Renal cortical epithelial cell (primary cell): ENCODE measurements around the gene HRK. TPM values are rescaled to one million over a fixed set of nuclear protein-coding genes. Genes with fewer than 3 reads are reported as not detected.

Experiments used
- DNase-seq: peaks from one replicate; pipeline ENCODE4 v3.0.0-alpha.2; 2011; ENCODE audit warnings: low read depth
- total RNA-seq: library from RNA; depleted of rRNA; stranded (reverse); fragments of >200 nt; gene quantifications from 2 replicates; pipeline ENCODE4 v1.2.3, GENCODE V29; 2014

The HRK gene
- total RNA-seq, 1 donor from 2014 or later: 0.05 TPM

- no peak for DNase-seq
These were observed 13.7 kb downstream of the HRK start for GRCh38 chr12:116867523-116867922.

GRCh38 chr12:116864371-116865160 is 16.7 kb downstream of the HRK start:
- peak; percentile 32 for DNase-seq

- DNase-seq: peak; percentile 49
These were observed 17.9 kb downstream of the HRK start for GRCh38 chr12:116863275-116863767.

DNA sequence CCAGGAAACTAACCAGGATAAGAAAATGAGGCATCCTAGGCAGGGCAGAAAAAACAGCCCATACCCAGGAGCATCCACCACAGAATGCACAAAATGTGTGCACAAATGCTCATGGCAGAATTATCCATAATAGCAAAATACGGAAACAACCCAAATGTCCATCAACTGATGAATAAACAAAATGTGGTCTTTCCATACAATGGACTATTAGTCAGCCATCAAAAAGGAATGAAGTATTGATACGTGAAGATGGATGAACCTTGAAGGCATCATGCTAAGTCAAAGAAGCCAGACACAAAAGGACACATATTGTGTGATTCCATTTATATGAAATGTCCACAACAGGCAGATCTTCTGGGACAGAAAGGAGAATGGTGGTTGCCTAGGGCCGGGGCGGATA is 19.1 kb downstream of the HRK start:
- no peak for DNase-seq

DNA sequence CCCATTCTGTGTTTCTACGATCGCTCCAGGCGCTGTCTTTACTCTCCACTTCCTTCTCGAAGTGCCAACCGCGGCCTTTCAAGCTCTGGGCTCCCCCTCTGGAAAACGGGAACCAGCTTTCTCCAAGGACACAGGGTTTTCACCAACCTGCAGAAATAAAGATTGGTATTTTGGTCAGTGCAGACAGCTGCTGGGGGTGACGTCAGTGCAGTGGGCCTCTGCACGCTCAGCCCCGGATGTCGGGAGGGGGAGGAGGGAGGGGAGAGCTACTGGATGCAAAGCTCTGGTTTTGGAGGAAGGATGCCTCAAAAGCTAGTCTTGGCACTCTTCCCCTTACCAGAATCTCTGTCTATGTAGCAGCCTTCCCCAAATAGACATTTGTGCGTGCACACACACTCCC is 19.9 kb downstream of the HRK start:
- DNase-seq: no peak

DNA sequence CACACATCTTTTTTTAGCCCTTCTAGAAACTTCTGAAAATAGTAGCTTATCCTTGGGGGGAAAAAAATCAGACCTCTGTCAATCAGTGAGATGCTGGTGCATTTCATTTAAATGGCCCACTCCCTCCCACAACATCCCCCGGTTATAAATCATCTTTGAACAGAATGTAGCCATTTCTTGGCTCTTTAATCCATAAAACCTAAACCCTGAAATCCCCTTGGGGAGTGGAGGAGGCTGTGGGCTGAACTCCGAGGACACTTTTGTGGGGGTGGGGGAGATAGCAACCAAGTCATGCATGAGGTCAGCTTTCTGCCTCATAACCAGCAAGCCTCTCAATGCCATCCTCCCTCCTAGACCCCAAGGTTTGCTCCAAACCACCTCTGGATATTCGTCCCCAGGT is 21.0 kb downstream of the HRK start:
- no peak for DNase-seq

DNA sequence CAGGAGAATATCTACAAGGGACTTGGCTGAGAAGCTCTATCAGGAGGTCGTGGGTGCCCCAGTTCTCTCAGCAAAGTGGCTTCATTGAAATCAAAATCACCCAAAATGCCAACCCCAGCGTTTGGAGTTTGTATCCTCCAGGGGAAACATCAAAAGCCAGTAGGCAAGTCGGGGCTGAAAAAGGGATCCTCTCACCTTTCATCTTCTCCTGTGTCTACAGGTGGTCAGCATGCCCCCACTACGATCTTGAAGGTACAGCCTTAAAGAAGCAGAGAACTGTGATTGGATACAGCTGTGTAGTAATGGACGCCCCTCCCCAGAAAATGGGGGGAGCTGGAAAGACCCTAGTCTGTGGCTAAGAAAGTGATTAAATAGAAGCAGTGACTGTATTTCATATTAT is 22.2 kb downstream of the HRK start:
- no peak for DNase-seq

DNA sequence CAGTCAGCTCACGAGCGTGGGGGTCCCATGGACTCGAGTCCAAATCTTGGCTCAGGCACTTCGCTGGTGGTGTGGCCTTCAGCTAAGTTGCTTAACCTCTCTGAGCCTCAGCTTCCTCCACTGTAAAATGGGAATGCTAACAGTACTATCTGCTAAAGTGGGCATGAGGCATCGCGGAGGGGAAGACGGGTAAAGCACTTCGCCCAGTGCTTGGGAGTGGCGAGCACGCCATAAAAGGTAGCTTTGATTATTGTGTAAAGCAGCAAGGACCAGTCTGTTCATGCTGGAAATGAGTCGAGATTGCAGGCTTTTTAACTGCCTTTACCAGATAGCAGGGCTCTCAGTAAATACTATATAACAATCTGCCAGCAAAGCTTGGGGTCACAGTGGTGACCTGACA is 24.5 kb downstream of the HRK start:
- DNase-seq: no peak

DNA sequence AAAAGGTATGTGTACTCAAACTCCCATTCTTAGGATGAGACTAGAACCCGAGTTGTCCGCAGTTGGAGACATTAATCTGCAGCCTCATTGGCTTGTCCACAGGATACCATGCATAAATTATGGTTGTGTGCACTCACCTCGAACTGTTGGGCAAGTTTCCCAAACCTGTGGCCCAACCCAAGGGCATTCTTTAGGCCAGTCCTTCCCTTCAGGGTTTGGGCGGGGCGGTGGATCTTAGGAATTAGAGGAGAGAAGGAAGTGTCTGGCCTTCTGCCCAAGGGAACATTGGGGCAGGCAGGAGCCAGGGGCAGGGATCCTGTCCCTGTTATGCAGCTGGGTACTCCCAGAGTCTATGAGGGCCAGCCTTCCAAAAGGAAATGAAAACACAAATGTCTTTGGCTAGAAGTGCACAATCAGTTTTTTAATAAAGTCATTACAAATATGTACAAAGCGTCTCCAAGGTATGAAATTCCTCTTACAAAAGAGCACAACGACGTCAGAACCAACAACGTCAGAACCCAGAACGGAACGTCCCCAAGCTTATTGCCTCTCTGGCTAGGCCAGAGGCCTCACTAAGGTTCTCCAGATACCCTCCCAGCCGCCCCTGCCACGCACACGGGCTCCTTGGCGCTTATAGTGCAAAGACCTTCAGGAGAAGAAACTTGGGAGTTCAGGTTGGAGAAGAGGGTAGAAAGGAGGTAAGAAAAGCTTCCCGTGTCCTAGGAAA is 25.3 kb downstream of the HRK start:
- peak; percentile 13 for DNase-seq

DNA sequence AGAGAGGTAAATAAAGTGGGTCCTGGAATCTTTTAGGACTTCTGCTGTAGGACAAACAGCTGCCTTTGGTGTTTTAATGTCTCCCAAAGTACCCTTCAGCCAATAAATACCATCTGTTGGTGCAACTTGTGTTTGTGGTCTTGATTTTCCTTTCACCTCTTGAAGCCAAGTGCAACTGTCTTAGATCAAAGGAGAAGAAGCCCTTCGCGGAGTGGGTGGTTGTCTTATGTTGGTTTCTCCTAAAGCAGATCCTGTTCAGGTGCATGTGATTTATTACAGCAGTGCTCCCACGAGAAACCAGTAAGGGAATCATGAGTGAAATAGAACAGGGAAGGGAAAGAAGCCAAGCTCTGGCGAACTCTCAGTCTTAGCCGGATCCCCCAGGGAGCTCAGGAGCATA is 27.7 kb downstream of the HRK start:
- DNase-seq: no peak

GRCh38 chr12:116852303-116852702 is 28.9 kb downstream of the HRK start:
- DNase-seq: no peak

DNA sequence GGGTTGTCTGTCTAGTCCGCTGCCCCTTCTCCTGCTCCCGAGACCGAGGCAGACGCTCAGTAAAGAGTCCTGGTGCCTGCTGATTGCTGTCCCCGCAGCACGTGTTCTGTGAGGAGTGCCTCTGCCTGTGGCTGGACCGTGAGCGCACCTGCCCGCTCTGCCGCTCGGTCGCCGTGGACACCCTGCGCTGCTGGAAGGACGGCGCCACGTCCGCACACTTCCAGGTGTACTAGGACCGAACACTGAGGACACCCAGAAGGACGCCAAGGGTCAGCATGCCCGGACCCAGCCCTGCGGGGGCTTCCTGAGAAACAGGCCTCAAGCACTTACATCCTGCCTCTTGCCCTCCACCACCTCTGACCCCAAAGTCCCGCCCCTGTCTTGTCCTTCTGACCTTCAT is 32.0 kb downstream of the HRK start:
- no peak for DNase-seq

DNA sequence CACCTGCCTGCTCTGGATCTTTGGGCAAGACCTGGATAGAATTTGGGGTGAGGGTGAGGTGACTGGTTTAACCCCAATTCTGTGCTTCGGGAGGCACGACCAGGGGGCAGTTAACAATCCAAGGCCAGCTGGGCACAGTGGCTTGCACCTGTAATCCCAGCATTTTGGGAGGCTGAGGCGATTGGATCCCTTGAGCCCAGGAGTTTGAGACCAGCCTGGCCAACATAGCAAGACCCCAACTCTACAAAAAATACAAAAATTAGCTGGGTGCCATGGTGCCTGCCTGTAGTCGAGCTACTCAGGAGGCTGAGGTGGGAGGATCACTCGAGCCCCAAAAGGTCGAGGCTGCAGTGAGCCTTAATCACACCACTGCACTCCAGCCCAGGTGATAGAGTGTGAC is 38.2 kb downstream of the HRK start:
- no peak for DNase-seq

GRCh38 chr12:116839287-116839830 is 41.9 kb downstream of the HRK start:
- DNase-seq: no peak

DNA sequence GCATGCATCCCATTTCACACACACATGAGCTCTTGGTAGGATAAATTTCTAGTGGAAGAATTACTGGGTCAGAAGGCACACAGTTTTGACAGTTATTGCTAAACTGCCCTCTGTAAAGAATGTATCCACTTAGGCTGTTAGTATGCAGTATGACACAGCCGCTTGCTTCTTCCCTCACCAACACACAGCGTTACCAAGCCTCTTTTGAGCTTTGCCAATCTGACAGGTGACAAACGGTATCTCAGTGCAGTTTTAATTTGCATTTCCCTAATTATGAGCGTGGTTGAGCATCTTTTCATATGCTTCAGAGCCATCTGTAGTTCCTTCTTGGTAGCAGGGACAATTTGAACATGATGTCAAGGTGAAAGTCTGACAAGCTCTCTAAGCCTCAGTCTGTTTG is 42.9 kb downstream of the HRK start:
- no peak for DNase-seq

DNA sequence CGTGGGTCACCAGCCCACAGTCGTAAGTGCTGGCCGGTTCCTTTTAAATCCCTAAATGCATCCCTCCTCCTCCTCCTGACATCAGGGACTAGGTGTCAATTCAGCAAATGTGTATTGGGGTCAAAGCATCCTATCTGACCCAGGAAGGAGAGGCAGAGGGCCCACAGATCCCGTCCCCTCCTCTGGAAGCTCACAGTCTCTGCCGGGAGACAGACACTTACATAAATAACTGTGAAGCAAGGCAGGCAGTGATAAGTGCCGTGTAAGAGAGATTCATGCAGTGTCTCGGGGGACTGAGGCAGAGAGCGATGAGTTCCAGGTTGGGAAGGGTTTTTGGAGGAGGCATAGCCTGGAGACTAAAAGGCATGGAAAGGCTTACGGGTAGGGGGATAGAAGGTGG is 44.1 kb downstream of the HRK start:
- DNase-seq: no peak

- DNase-seq: no peak
These were observed 45.8 kb downstream of the HRK start for GRCh38 chr12:116835484-116835883.

GRCh38 chr12:116833474-116833873 is 47.8 kb downstream of the HRK start:
- no peak for DNase-seq

GRCh38 chr12:116832353-116832752 is 48.9 kb downstream of the HRK start:
- no peak for DNase-seq

- DNase-seq: no peak
These were observed 53.8 kb downstream of the HRK start for GRCh38 chr12:116827432-116827831.

GRCh38 chr12:116821291-116821690 is 60.0 kb downstream of the HRK start:
- no peak for DNase-seq

DNA sequence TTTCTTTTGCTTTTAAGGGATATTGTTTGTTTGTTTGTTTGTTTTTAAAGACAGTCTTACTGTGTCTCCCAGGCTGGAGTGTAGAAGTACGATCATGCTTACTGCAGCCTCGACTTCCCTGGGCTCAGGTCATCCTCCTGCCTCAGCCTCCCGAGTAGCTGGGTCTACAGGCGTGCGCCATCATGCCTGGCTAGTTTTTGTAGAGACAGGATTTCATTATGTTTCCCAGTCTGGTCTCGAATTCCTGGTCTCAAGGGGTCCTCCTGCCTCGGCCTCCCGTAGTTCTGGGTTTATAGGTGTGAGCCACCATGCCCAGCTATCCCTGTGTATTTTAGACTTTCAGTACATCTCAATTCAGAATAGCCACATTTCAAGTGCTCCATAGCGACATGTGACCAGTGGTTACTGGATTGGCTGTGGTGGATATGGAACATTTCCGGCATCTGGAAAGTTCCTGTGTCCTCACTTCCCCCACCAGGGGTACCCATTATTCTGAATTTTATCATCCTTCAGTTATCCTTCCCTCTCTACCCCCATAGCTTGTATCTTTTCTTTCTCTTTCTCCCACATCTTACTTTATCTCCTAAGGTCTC is 61.1 kb downstream of the HRK start:
- DNase-seq: no peak
